K562 (cell line): Measurements from ENCODE around the gene DSCAM. TPM values are rescaled to one million over a fixed set of nuclear protein-coding genes. Genes with fewer than 3 reads are reported as not detected.

Experiments
- ATAC-seq: fragments of 200-7000 bp; cut with Tn5 transposase; 3 replicates; pipeline ENCODE4 v1.9.1; 2020; ENCODE audit warnings: moderate library complexity
- BruUV-seq: library from RNA; stranded (reverse); fragments of 400-500 nt; replicated peaks from 2 replicates; lab custom pipeline; 2021; lab: Mats Ljungman, UMichigan
- CTCF ChIA-PET: fragments of 300-600 bp; formaldehyde crosslinking; extraction: SDS; loops from one replicate; lab custom pipeline; 2021; ENCODE audit warnings: low intra/inter-chr PET ratio; lab: Yijun Ruan, JAX
- POLR2A ChIA-PET: fragments of 300-600, 350-650 bp; sonication (Branson Sonifier 250); formaldehyde crosslinking; extraction: SDS; loops from one replicate; lab custom pipeline; 2021; ENCODE audit warnings: antibody characterized with exemption, inconsistent platforms; lab: Yijun Ruan, JAX
- DNase-seq, 4 experiments: peaks; one replicate each; pipeline versions ENCODE4 v3.0.0 to v3.0.0-alpha.2; 2011 to 2018; ENCODE audit warnings: low spot score in 3 of 4, mixed read lengths in 3 of 4; ENCODE audit errors: extremely low read depth in 1 of 4
- FAIRE-seq: peaks from 2 replicates; lab custom pipeline; 2011; peaks lifted over from hg19 to GRCh38; lab: Jason Lieb, UNC
- H2AFZ ChIP-seq: 2 replicates; pipeline ENCODE4 v1.6.0; 2011; ENCODE audit warnings: low read depth, low read length, control low read depth, inconsistent platforms
- H3K27ac ChIP-seq: fragments of 200-600 bp; 3 replicates; pipeline ENCODE4 v1.8.0; 2011; ENCODE audit warnings: low read depth, mild to moderate bottlenecking, control low read depth, inconsistent platforms, low read length, moderate library complexity, mixed read lengths; ENCODE audit errors: extremely low read depth
- H3K27me3 ChIP-seq, 2 experiments: fragments of 300-600 bp in 1 of 2; 2 replicates in 1 of 2; 3 replicates in 1 of 2; pipeline versions ENCODE4 v1.6.0 to v1.8.0; 2011; ENCODE audit warnings: inconsistent platforms in 2 of 2, low read length in 2 of 2, mild to moderate bottlenecking in 1 of 2, mixed read lengths in 1 of 2, moderate library complexity in 1 of 2; ENCODE audit not compliant: control insufficient read depth in 2 of 2, insufficient read depth in 2 of 2
- H3K36me3 ChIP-seq: fragments of 300-600 bp; 3 replicates; pipeline ENCODE4 v1.8.0; 2011; ENCODE audit warnings: mild to moderate bottlenecking, low read length, inconsistent platforms; ENCODE audit not compliant: control insufficient read depth, insufficient read depth
- H3K4me1 ChIP-seq, 2 experiments: fragments of 200-600 bp in 1 of 2; replicated peaks in 1 of 2; 2 replicates in 1 of 2; 3 replicates in 1 of 2; pipeline versions ENCODE4 v1.5.1 to v1.8.0; 2011; ENCODE audit warnings: inconsistent platforms in 2 of 2, low read length in 2 of 2, mild to moderate bottlenecking in 1 of 2, mixed read lengths in 1 of 2, moderate library complexity in 1 of 2; ENCODE audit not compliant: control insufficient read depth in 2 of 2, insufficient read depth in 2 of 2
- H3K4me2 ChIP-seq: 2 replicates; pipeline ENCODE4 v1.6.1; 2011; ENCODE audit warnings: low read length, control low read depth, inconsistent platforms, mixed read lengths; ENCODE audit not compliant: insufficient read depth
- H3K4me3 ChIP-seq: fragments of 200-600 bp; sonication (generic), shearing (Covaris generic); 2 replicates; pipeline ENCODE4 v1.5.1; 2016; ENCODE audit warnings: control low read depth, inconsistent platforms
- H3K79me2 ChIP-seq: fragments of 200-600 bp; 3 replicates; pipeline ENCODE4 v1.8.0; 2011; ENCODE audit warnings: low read length, inconsistent platforms; ENCODE audit not compliant: control insufficient read depth, insufficient read depth
- H3K9ac ChIP-seq, 2 experiments: 2 replicates each; pipeline versions ENCODE4 v1.6.0 to v1.6.1; 2011; ENCODE audit warnings: low read depth in 2 of 2, low read length in 2 of 2, control low read depth in 1 of 2, inconsistent platforms in 1 of 2, mild to moderate bottlenecking in 1 of 2, mixed read lengths in 1 of 2; ENCODE audit not compliant: insufficient read depth in 1 of 2
- H3K9me1 ChIP-seq: one replicate; pipeline ENCODE4 v1.6.0; 2011; ENCODE audit warnings: inconsistent platforms, mild to moderate bottlenecking, low read length, moderate library complexity; ENCODE audit not compliant: control insufficient read depth, insufficient read depth
- H3K9me3 ChIP-seq: replicated peaks from 2 replicates; pipeline ENCODE4 v1.5.1; 2011; ENCODE audit warnings: low read depth, low read length, inconsistent platforms; ENCODE audit not compliant: control insufficient read depth, insufficient read depth
- H4K20me1 ChIP-seq: replicated peaks from 2 replicates; pipeline ENCODE4 v1.6.1; 2011; ENCODE audit warnings: low read length, inconsistent platforms, mixed read lengths; ENCODE audit not compliant: control insufficient read depth, insufficient read depth
- ERF ChIP-seq: fragments of 450-650 bp; formaldehyde crosslinking; IDR thresholded peaks from 2 replicates; pipeline ENCODE4 v1.4.0; 2020; ENCODE audit warnings: mild to moderate bottlenecking, mixed read lengths
- POLR2G ChIP-seq: fragments of 200-400 bp; formaldehyde crosslinking; IDR thresholded peaks from 2 replicates; pipeline ENCODE4 v1.6.1; 2017; ENCODE audit warnings: low read depth, mild to moderate bottlenecking, antibody characterized with exemption, low read length, moderate library complexity
- POLR2H ChIP-seq: IDR thresholded peaks from 2 replicates; pipeline ENCODE4 v1.6.1; 2016; ENCODE audit warnings: missing genetic modification characterization, low read depth, mild to moderate bottlenecking, control low read depth, missing compliant biosample characterization, moderate library complexity
- WGBS: fragments of 100-300 bp; shearing (Covaris generic); methylation state at CpG from one replicate; pipeline ENCODE4 v1.1.6; 2016; ENCODE audit warnings: low coverage, mixed read lengths; ENCODE audit not compliant: insufficient coverage; ENCODE audit errors: missing lambda C conversion rate; 5-methylcytosine and 5-hydroxymethylcytosine counted together
- in situ Hi-C: fragments of 300-500 bp; cut with MboI; formaldehyde crosslinking; loops from 4 replicates; pipeline ENCODE4 v1.15.0; 2018; ENCODE audit warnings: inconsistent platforms, mixed read lengths
- intact Hi-C: fragments of 100-400 bp; cut with micrococcal nuclease; formaldehyde crosslinking; loops from 2 replicates; pipeline ENCODE4 v1.14.2; 2022
- polyA plus RNA-seq, 8 experiments: library from polyadenylated mRNA; depleted of rRNA in 4 of 8; stranded (reverse) in 5 of 8; unstranded in 3 of 8; fragments of >200 nt; fragmentation: Nextera tagmentation in 2 of 8; fragmentation: Illumina TruSeq in 1 of 8; extraction: Ambion mirVana in 2 of 8; extraction: Trizol in 1 of 8; gene quantifications; 2 replicates each; pipeline versions ENCODE4 v1.2.1 to v1.2.3, GENCODE V29; 2011 to 2014; ENCODE audit warnings: inconsistent platforms in 1 of 8, missing spikeins in 1 of 8
- total RNA-seq, 7 experiments: library from RNA; depleted of rRNA in 6 of 7; stranded (reverse); fragments of >200 nt in 6 of 7; fragmentation: Illumina TruSeq in 2 of 7; extraction: Trizol in 2 of 7; gene quantifications; 2 replicates each; pipeline versions ENCODE4 v1.2.1 to v1.2.3, GENCODE V29; 2011 to 2021; ENCODE audit warnings: low replicate concordance in 1 of 7
- TF ChIP-seq, protein P1 (sequence below): sonication (generic); formaldehyde crosslinking; IDR thresholded peaks from 2 replicates; pipeline ENCODE4 v1.8.0; 2022; ENCODE audit warnings: missing genetic modification reagents, mild to moderate bottlenecking, borderline replicate concordance
- TF ChIP-seq, protein P2 (sequence below): sonication (generic); formaldehyde crosslinking; IDR thresholded peaks from 2 replicates; pipeline ENCODE4 v1.8.1; 2023; ENCODE audit warnings: mild to moderate bottlenecking, missing genetic modification reagents
- TF ChIP-seq, protein P3 (sequence below): fragments of 200-800 bp; sonication (Bioruptor generic); IDR thresholded peaks from 2 replicates; pipeline ENCODE4 v1.6.1; 2017; ENCODE audit warnings: missing genetic modification characterization, missing compliant biosample characterization

DSCAM gene
- total and polyA plus RNA-seq, 9 of the 15 experiments (the other 6 are each of a cell fraction or from before 2014, with no cell fraction given): not detected

DNA sequence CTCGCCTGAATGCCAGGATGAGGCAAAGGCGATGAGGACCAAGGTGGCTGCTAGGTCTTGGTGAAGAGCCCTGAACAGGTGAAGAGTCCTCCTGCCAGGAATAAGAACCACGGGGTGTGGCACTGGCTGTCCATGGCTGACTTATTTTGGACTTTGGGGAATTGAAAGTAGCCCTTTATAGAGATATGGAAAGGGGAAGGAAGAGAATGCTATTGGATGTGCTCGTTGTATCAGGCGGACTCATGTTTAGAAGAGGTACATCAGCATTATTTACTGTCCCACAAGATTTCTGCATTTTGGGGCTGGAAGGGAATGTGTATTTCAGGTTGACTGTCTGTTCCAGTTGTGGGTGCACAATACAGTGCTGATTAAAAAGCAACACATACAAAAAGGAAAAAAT, 465.8 kb downstream of the DSCAM start:
- DNase-seq (no peak), ATAC-seq (no peak), FAIRE-seq (no peak)
- in situ Hi-C loops (no loop called here), intact Hi-C loops (no loop called here)
- no TSS peak for BruUV-seq
- no peak overlapping the region for H3K27ac ChIP-seq
- no peaks in the 10 kb centered on the region; the same call in none of the 2 replicates for H3K9me3 ChIP-seq
- H3K9me1 ChIP-seq: no peaks in the 10 kb centered on the region
- no peaks in the 10 kb centered on the region for H3K79me2 ChIP-seq
- no peak overlapping the region for H2AFZ ChIP-seq
- no peak overlapping the region for H3K4me2 ChIP-seq
- 0% methylated on average over 5 of the region's 5 CpGs for WGBS
- no peaks in the 10 kb centered on the region for H4K20me1 ChIP-seq
- ChIA-PET CTCF (no interaction called here), POLR2A (no interaction called here)
- H3K4me1 ChIP-seq: no peaks in the 10 kb centered on the region
- no peaks in the 10 kb centered on the region for H3K36me3 ChIP-seq
- no peaks in the 10 kb centered on the region; a peak in 1 of 5 replicates for H3K27me3 ChIP-seq
- TF ChIP-seq, protein P1, sequence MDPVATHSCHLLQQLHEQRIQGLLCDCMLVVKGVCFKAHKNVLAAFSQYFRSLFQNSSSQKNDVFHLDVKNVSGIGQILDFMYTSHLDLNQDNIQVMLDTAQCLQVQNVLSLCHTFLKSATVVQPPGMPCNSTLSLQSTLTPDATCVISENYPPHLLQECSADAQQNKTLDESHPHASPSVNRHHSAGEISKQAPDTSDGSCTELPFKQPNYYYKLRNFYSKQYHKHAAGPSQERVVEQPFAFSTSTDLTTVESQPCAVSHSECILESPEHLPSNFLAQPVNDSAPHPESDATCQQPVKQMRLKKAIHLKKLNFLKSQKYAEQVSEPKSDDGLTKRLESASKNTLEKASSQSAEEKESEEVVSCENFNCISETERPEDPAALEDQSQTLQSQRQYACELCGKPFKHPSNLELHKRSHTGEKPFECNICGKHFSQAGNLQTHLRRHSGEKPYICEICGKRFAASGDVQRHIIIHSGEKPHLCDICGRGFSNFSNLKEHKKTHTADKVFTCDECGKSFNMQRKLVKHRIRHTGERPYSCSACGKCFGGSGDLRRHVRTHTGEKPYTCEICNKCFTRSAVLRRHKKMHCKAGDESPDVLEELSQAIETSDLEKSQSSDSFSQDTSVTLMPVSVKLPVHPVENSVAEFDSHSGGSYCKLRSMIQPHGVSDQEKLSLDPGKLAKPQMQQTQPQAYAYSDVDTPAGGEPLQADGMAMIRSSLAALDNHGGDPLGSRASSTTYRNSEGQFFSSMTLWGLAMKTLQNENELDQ (CRISPR knock-in tag): no peak
- TF ChIP-seq POLR2H (tag): no peak
- TF ChIP-seq, protein P2, sequence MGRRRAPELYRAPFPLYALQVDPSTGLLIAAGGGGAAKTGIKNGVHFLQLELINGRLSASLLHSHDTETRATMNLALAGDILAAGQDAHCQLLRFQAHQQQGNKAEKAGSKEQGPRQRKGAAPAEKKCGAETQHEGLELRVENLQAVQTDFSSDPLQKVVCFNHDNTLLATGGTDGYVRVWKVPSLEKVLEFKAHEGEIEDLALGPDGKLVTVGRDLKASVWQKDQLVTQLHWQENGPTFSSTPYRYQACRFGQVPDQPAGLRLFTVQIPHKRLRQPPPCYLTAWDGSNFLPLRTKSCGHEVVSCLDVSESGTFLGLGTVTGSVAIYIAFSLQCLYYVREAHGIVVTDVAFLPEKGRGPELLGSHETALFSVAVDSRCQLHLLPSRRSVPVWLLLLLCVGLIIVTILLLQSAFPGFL (CRISPR knock-in tag): no peak
- TF ChIP-seq POLR2G: no peak
- TF ChIP-seq ERF (CRISPR knock-in tag): no peak
- TF ChIP-seq, protein P3, sequence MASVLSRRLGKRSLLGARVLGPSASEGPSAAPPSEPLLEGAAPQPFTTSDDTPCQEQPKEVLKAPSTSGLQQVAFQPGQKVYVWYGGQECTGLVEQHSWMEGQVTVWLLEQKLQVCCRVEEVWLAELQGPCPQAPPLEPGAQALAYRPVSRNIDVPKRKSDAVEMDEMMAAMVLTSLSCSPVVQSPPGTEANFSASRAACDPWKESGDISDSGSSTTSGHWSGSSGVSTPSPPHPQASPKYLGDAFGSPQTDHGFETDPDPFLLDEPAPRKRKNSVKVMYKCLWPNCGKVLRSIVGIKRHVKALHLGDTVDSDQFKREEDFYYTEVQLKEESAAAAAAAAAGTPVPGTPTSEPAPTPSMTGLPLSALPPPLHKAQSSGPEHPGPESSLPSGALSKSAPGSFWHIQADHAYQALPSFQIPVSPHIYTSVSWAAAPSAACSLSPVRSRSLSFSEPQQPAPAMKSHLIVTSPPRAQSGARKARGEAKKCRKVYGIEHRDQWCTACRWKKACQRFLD (CRISPR knock-in tag): no peak
- H3K4me3 ChIP-seq: no peak overlapping the region
- no peak overlapping the region for H3K9ac ChIP-seq
